Measurements from ENCODE around the gene GAGE12D.
"Not testable (repeated sequence)": the region's sequence is repeated elsewhere in the genome, so short reads cannot be mapped to it uniquely, and the experiment has no call there.

Gene GAGE12D

GRCh38 chrX:49541433-49541832 is at the start of gene GAGE12D:
GAGE12D (plus strand) TSS chrX:49541733; CDS start chrX:49542888, 1,155 bp downstream.
- not testable (repeated sequence) for DNase-seq

GRCh38 chrX:49531877-49532276 is 9.7 kb upstream of the GAGE12D start, which contains the start of gene GAGE12C:
GAGE12C (plus strand) TSS chrX:49532177; CDS start chrX:49533332, 1,155 bp downstream.
- DNase-seq: not testable (repeated sequence)

GRCh38 chrX:49550989-49551388 is 9.5 kb downstream of the GAGE12D start, which contains the start of gene GAGE12E:
GAGE12E (plus strand) TSS chrX:49551289; CDS start chrX:49552444, 1,155 bp downstream.
- not testable (repeated sequence) for DNase-seq

- DNase-seq: not testable (repeated sequence)
Measured at GRCh38 chrX:49560542-49560941, 19.0 kb downstream of the GAGE12D start, which contains the start of gene GAGE12F. GAGE12F (plus strand) TSS chrX:49560842; CDS start chrX:49561997, 1,155 bp downstream.

- DNase-seq: not testable (repeated sequence)
Measured at GRCh38 chrX:49568728-49569127, 27.2 kb downstream of the GAGE12D start.

GRCh38 chrX:49569152-49569551 is 27.6 kb downstream of the GAGE12D start:
- not testable (repeated sequence) for DNase-seq

GRCh38 chrX:49570100-49570499 is 28.6 kb downstream of the GAGE12D start, which contains the start of gene GAGE12G:
GAGE12G (plus strand) TSS chrX:49570400; CDS start chrX:49571555, 1,155 bp downstream.
- DNase-seq: not testable (repeated sequence)

- not testable (repeated sequence) for DNase-seq
Measured at GRCh38 chrX:49579649-49580048, 38.1 kb downstream of the GAGE12D start, which contains the start of gene GAGE12H. GAGE12H (plus strand) TSS chrX:49579949; CDS start chrX:49581104, 1,155 bp downstream.

GRCh38 chrX:49589196-49589595 is 47.7 kb downstream of the GAGE12D start, which contains the start of gene GAGE2A:
GAGE2A (plus strand) TSS chrX:49589496; CDS start chrX:49590651, 1,155 bp downstream.
- DNase-seq: not testable (repeated sequence)

GRCh38 chrX:49589769-49590478 is 48.4 kb downstream of the GAGE12D start:
- DNase-seq: not testable (repeated sequence)

GRCh38 chrX:49590488-49590887 is 49.0 kb downstream of the GAGE12D start:
- not testable (repeated sequence) for DNase-seq
